HG02870 (cell line): ENCODE measurements around the gene SMTNL2.
"Not testable (repeated sequence)": the region's sequence is repeated elsewhere in the genome, so short reads cannot be mapped to it uniquely, and the experiment has no call there.

Experiments
- ATAC-seq: cut with Tn5 transposase; IDR thresholded peaks from one replicate; pipeline ENCODE4 v1.9.1; 2021; ENCODE audit warnings: mild to moderate bottlenecking, moderate library complexity; ENCODE audit not compliant: unreplicated experiment

SMTNL2 gene

GRCh38 chr17:4584917-4585637 is 748 bp downstream of the SMTNL2 start:
- ATAC-seq, result no peak

GRCh38 chr17:4585638-4585994 is 1.3 kb downstream of the SMTNL2 start:
- ATAC-seq, result no peak

GRCh38 chr17:4586043-4586442 is 1.7 kb downstream of the SMTNL2 start:
- ATAC-seq, result no peak

GRCh38 chr17:4587195-4587594 is 2.9 kb downstream of the SMTNL2 start:
- ATAC-seq, result no peak

- no peak for ATAC-seq
These were observed 3.5 kb downstream of the SMTNL2 start for GRCh38 chr17:4587803-4588202.

- no peak for ATAC-seq
These were observed 4.1 kb downstream of the SMTNL2 start for GRCh38 chr17:4588391-4588790.

- ATAC-seq, result no peak
These were observed 4.7 kb downstream of the SMTNL2 start for GRCh38 chr17:4588898-4589625.

- ATAC-seq, result not testable (repeated sequence)
These were observed 5.7 kb downstream of the SMTNL2 start for GRCh38 chr17:4590042-4590441.

GRCh38 chr17:4590981-4591453 is 6.7 kb downstream of the SMTNL2 start:
- no peak for ATAC-seq

GRCh38 chr17:4591529-4591928 is 7.2 kb downstream of the SMTNL2 start:
- no peak for ATAC-seq

- no peak for ATAC-seq
These were observed 8.1 kb downstream of the SMTNL2 start for GRCh38 chr17:4592240-4593005.

- ATAC-seq, result no peak
These were observed 8.7 kb downstream of the SMTNL2 start for GRCh38 chr17:4593021-4593421.

- ATAC-seq, result no peak
These were observed 10.1 kb downstream of the SMTNL2 start for GRCh38 chr17:4594406-4594805.

GRCh38 chr17:4594931-4595684 is 10.8 kb downstream of the SMTNL2 start:
- ATAC-seq, result no peak

GRCh38 chr17:4595685-4596342 is 11.5 kb downstream of the SMTNL2 start:
- not testable (repeated sequence) for ATAC-seq

- no peak for ATAC-seq
These were observed 12.5 kb downstream of the SMTNL2 start for GRCh38 chr17:4596636-4597380.

- ATAC-seq, result no peak
These were observed 13.6 kb downstream of the SMTNL2 start for GRCh38 chr17:4597975-4598374.

- no peak for ATAC-seq
These were observed 14.6 kb downstream of the SMTNL2 start for GRCh38 chr17:4598776-4599504.
